Vagina (tissue), 2 donors: ENCODE results near the gene PDE3B. TPM values are rescaled to one million over a fixed set of nuclear protein-coding genes. Genes with fewer than 3 reads are reported as not detected.

Experiments
- DNase-seq, 2 donors: peaks; one replicate each; pipeline ENCODE4 v3.0.0-alpha.2; 2017; ENCODE audit errors: extremely low spot score in 2 of 2
- H3K27ac ChIP-seq: fragments of 200-600 bp; sonication (generic); one replicate; pipeline ENCODE4 v1.5.1; 2019
- H3K27me3 ChIP-seq: fragments of 200-600 bp; sonication (generic); one replicate; pipeline ENCODE4 v1.5.1; 2019
- H3K36me3 ChIP-seq, 2 donors: fragments of 200-600 bp; sonication (generic); one replicate each; pipeline ENCODE4 v1.5.1; 2017 to 2019
- H3K4me1 ChIP-seq: fragments of 200-600 bp; sonication (generic); one replicate; pipeline ENCODE4 v1.5.1; 2019
- H3K4me3 ChIP-seq, 2 donors: fragments of 200-600 bp; sonication (generic); 1 replicate in 1 of 2; 2 replicates in 1 of 2; pipeline ENCODE4 v1.5.1; 2016 to 2019
- H3K9me3 ChIP-seq: fragments of 200-600 bp; sonication (generic); one replicate; pipeline ENCODE4 v1.5.1; 2019
- POLR2A ChIP-seq, 2 donors: fragments of 450-650 bp; IDR thresholded peaks; one replicate each; pipeline ENCODE4 v1.6.1; 2017; ENCODE audit warnings: antibody characterized with exemption in 2 of 2, mild to moderate bottlenecking in 2 of 2, moderate library complexity in 2 of 2
- POLR2AphosphoS5 ChIP-seq, 2 donors: sonication (generic); formaldehyde crosslinking; IDR thresholded peaks; one replicate each; pipeline ENCODE4 v1.9.0; 2017; ENCODE audit warnings: antibody characterized with exemption in 2 of 2, mild to moderate bottlenecking in 2 of 2, low read depth in 1 of 2; ENCODE audit not compliant: insufficient read depth in 1 of 2
- intact Hi-C: fragments of 100-400 bp; cut with DNase I; formaldehyde crosslinking; loops from one replicate; pipeline ENCODE4 v1.15.1; 2023
- total RNA-seq: library from RNA; depleted of rRNA; stranded (reverse); fragments of >200 nt; gene quantifications from one replicate; pipeline ENCODE4 v1.2.3, GENCODE V29; 2016
- TF ChIP-seq, protein P1 (sequence below), 3 experiments: fragments of 450-650 bp in 2 of 3; fragments of 200-600 bp in 1 of 3; sonication (generic) in 1 of 3; IDR thresholded peaks; one replicate each; pipeline ENCODE4 v1.5.1; 2017 to 2019; ENCODE audit warnings: antibody characterized with exemption in 3 of 3, mild to moderate bottlenecking in 2 of 3, moderate library complexity in 2 of 3

Gene PDE3B
- total RNA-seq, 1 donor from 2014 or later = 10.1 TPM

DNA sequence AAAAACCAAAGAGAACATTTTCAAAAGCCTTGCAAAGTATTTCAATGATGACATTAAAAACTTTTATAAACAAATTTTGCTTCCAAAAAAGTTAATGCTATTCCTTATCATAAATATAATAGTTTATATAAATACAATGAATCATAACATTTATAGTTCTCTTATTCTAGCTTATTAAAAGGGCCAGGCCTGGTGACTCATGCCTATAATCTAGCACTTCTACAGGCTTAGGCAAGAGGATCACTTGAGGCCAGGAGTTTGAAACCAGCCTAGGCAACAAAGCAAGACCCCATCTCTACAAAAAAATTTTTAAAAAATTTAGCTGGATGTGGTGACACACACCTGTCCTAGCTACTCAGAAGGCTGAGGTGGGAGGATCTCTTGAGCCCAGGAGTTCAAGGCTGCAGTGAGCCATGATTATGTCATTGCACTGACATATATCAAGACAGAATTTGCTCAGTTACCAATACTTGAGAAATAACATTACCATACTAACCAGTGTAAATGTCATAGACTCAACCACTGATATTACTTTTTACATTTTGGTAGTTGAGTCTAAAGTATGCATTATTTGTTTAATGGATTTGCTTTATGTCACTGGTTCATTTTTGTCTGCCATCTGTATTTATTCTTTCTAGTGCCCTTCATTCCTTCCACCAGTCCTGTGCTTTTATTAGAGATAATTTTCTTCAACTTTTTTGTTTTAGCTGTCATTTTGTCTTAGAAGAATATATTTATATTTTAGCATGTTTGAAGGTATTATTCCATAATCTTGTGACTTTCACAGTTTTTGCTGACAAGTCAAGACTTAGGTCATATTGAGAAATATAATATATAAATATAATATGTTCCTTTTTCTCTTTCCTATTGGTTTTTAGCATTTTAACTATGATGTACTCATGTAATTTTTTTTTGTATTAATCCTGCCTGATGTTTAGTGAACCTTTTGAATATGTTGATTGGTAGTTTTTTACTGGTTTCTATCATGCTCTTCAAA, 192.2 kb downstream of the PDE3B start:
- H3K27ac ChIP-seq = no peak overlapping the region
- H3K4me3 ChIP-seq = no peak overlapping the region
- intact Hi-C loops = no loop called here
- TF ChIP-seq, protein P1, sequence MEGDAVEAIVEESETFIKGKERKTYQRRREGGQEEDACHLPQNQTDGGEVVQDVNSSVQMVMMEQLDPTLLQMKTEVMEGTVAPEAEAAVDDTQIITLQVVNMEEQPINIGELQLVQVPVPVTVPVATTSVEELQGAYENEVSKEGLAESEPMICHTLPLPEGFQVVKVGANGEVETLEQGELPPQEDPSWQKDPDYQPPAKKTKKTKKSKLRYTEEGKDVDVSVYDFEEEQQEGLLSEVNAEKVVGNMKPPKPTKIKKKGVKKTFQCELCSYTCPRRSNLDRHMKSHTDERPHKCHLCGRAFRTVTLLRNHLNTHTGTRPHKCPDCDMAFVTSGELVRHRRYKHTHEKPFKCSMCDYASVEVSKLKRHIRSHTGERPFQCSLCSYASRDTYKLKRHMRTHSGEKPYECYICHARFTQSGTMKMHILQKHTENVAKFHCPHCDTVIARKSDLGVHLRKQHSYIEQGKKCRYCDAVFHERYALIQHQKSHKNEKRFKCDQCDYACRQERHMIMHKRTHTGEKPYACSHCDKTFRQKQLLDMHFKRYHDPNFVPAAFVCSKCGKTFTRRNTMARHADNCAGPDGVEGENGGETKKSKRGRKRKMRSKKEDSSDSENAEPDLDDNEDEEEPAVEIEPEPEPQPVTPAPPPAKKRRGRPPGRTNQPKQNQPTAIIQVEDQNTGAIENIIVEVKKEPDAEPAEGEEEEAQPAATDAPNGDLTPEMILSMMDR (IDR thresholded peaks at IDR 0.05) = no peak
- TF ChIP-seq POLR2A (IDR thresholded peaks at IDR 0.05) = no peak
- TF ChIP-seq POLR2AphosphoS5 (IDR thresholded peaks at IDR 0.05; ENCODE audit: insufficient read depth in 1 of 2, low read depth in 1 of 2) = no peak
- DNase-seq = no peak
- no peaks in the 10 kb centered on the region for H3K4me1 ChIP-seq
- no peaks in the 10 kb centered on the region for H3K36me3 ChIP-seq
- H3K27me3 ChIP-seq = no peaks in the 10 kb centered on the region
- H3K9me3 ChIP-seq = no peaks in the 10 kb centered on the region

DNA sequence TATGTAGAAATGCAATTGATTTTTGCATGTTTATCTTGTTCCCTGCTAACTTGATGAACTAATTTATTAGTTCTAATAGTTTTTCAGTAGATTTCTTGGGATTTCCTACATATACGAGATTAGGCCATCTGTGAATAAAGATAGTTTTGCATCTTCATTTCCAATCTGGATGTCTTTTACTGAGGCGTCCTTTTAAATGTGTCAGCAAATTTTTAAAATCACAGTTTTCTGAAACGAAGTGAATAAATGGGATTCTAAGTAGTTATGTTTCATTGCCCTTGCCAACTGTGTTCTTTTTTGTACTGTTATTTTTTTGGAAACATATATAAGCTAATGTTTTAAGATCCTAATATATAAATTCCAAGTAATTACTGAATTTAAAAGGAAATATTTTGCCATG, 198.4 kb downstream of the PDE3B start:
- Histone ChIP-seq H3K27me3 (no peaks in the 10 kb centered on the region), H3K9me3 (no peaks in the 10 kb centered on the region), H3K4me1 (no peaks in the 10 kb centered on the region), H3K27ac (no peak overlapping the region), H3K4me3 (no peak overlapping the region), H3K36me3 (no peaks in the 10 kb centered on the region)
- no peak for DNase-seq
- intact Hi-C loops = no loop called here
- no peak for TF ChIP-seq POLR2A (IDR thresholded peaks at IDR 0.05)
- no peak for TF ChIP-seq POLR2AphosphoS5 (IDR thresholded peaks at IDR 0.05; ENCODE audit: insufficient read depth in 1 of 2, low read depth in 1 of 2)
- TF ChIP-seq, protein P1 (IDR thresholded peaks at IDR 0.05) = no peak

DNA sequence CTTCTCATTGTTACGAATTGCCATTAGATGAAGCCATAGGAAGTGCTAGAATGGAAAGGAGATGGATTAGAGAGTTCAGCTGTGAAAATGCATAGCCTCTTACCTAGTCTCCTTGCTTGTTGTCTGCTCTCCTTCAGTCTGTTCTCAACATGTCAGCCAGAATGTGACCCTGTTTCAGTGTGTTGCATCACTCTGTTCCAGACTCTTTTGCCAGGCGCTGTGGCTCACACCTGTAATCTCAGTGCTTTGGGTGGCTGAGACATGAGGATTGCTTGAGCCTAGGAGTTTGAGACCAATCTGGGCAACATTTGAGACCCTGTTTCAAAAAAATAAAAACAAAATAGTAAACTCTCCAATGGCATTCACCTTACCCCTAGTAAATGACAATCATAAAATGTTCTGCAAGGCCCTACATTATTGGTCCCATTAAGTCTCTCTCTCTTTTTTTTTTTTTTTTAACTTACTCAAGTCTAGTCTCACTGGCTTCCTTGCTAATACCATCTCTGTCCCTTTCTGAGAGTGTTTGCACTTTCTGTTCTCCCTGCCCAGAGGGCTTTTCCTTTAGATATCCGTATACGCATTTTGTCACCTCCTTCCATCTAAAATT, 209.1 kb downstream of the PDE3B start:
- no peak overlapping the region for H3K4me3 ChIP-seq
- TF ChIP-seq, protein P1 (IDR thresholded peaks at IDR 0.05) = no peak
- TF ChIP-seq POLR2AphosphoS5 (IDR thresholded peaks at IDR 0.05; ENCODE audit: insufficient read depth in 1 of 2, low read depth in 1 of 2) (no peak), POLR2A (IDR thresholded peaks at IDR 0.05) (no peak)
- H3K27ac ChIP-seq = no peak overlapping the region
- DNase-seq = no peak
- H3K27me3 ChIP-seq = no peaks in the 10 kb centered on the region
- intact Hi-C loops = no loop called here
- H3K4me1 ChIP-seq = no peaks in the 10 kb centered on the region
- H3K9me3 ChIP-seq = no peaks in the 10 kb centered on the region
- H3K36me3 ChIP-seq = no peaks in the 10 kb centered on the region

DNA sequence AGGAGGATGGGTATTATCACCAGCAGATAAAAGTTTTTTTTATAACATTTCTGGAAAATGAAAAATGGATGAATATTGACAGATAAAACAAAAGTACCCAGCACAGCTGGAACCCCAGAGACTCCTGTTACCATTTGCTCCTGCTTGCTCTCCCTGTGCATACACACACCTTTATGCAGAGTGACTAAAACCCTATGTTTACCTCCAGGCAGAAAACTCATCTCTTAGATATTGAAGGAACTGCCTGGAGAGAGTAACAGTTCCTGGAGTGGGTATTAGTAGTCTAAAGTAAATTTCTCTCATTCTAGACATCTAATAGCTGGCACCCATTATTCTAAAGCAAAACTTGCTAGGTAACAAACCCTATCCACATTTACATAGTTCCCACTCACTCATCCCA, 210.5 kb downstream of the PDE3B start:
- Histone ChIP-seq H3K27ac (no peak overlapping the region), H3K27me3 (no peaks in the 10 kb centered on the region), H3K36me3 (no peaks in the 10 kb centered on the region), H3K4me1 (no peaks in the 10 kb centered on the region), H3K9me3 (no peaks in the 10 kb centered on the region), H3K4me3 (no peak overlapping the region)
- TF ChIP-seq, protein P1 (IDR thresholded peaks at IDR 0.05) = no peak
- no peak for TF ChIP-seq POLR2AphosphoS5 (IDR thresholded peaks at IDR 0.05; ENCODE audit: insufficient read depth in 1 of 2, low read depth in 1 of 2)
- TF ChIP-seq POLR2A (IDR thresholded peaks at IDR 0.05) = no peak
- no peak for DNase-seq
- intact Hi-C loops = no loop called here
